GM13976 (cell line): ENCODE results near the gene CAPN2.
A peak's percentile ranks its signal among the peaks of the same experiment; 100 is the strongest.

Source experiments
- DNase-seq: peaks from one replicate; pipeline ENCODE4 v3.0.0; 2012; ENCODE audit warnings: low spot score
- in situ Hi-C: fragments of 300-500 bp; cut with MboI; formaldehyde crosslinking; loops from one replicate; pipeline ENCODE4 v1.12.0; 2022; ENCODE audit warnings: low sequenced_read_pairs, mixed read lengths, inconsistent platforms; ENCODE audit not compliant: unreplicated experiment
- TF ChIP-seq, protein P1 (sequence below): IDR thresholded peaks from 2 replicates; pipeline ENCODE4 v1.5.1; 2012; ENCODE audit warnings: borderline replicate concordance, mild to moderate bottlenecking; ENCODE audit not compliant: insufficient read depth; ENCODE audit errors: extremely low read depth, missing control alignments, control extremely low read depth

Gene CAPN2

DNA sequence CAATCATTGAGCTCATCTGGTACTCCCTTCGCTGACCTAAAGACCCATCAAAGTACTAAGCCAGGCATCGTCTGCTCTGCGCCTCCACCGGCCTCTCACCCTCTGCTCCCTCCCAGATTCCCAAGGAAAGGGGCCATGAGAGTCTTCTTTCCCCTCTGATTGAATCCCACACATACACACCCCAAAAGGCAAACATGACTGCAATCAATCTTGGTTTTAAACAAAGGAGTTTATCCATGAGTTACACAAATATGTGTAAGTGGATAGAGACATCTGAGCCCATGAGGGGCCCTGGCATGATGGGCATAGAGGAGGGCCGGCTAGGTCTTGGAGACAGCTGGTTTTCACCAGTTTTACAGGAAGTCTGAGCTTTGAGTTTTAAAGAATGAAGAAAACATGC lies 50.9 kb downstream of the CAPN2 start:
- TF ChIP-seq, protein P1, sequence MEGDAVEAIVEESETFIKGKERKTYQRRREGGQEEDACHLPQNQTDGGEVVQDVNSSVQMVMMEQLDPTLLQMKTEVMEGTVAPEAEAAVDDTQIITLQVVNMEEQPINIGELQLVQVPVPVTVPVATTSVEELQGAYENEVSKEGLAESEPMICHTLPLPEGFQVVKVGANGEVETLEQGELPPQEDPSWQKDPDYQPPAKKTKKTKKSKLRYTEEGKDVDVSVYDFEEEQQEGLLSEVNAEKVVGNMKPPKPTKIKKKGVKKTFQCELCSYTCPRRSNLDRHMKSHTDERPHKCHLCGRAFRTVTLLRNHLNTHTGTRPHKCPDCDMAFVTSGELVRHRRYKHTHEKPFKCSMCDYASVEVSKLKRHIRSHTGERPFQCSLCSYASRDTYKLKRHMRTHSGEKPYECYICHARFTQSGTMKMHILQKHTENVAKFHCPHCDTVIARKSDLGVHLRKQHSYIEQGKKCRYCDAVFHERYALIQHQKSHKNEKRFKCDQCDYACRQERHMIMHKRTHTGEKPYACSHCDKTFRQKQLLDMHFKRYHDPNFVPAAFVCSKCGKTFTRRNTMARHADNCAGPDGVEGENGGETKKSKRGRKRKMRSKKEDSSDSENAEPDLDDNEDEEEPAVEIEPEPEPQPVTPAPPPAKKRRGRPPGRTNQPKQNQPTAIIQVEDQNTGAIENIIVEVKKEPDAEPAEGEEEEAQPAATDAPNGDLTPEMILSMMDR: no peak
- no peak for DNase-seq

DNA sequence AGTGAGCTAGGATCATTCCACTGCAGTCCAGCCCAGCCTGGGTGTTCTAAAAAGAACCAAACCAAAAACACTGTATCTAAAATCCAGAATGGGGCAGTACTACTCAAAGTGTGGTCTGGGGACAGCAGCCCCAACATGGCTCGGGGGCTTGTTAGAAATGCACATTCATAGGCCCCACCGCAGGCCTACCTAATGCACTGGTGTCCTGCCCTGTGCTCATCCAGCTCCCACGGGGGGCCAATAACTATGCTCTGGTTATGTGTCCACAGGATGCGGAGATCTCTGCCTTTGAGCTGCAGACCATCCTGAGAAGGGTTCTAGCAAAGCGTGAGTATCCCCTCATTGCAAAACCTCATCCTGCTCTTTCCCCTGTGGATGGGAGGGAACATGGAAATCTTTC lies 51.5 kb downstream of the CAPN2 start:
- DNase-seq: no peak
- in situ Hi-C loops: no loop called here
- TF ChIP-seq, protein P1: no peak

More for the DNA sequence above, 50.9 kb downstream of the CAPN2 start:
- in situ Hi-C loops: no loop called here

DNA sequence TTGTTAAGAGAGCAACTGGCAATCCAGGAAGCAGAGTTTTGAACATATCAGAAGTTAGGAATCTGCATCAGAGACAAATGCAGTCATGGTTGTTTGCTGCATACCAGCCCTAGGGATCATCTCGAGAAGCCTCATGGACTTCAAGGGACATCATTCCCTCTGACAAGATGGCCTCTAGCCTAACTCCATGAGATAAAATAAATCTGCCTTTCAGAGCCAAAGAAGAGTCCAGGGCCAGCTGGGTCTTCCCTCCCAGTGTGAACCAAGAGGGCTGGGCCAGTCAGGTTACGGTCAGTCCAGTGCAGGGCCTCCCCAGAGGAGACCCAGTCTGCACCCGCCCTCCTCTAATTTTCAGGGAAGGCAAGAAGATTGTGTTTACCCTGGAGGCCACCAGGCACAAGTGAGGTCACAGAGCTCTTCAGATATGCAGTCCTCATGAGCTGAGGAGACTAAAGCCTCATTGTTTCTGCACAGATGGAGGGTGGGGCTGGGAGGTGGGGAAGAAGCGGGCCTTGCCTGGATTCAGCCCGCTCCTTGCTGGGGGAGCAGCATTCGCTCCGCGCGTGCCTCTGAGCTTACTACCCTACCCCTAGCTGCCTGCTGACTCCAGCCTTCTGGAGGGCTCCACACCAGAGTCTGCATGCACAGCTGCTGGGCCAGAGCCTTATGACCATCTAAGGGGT lies 52.8 kb downstream of the CAPN2 start:
- in situ Hi-C loops: no loop called here
- TF ChIP-seq, protein P1: no peak
- no peak for DNase-seq

DNA sequence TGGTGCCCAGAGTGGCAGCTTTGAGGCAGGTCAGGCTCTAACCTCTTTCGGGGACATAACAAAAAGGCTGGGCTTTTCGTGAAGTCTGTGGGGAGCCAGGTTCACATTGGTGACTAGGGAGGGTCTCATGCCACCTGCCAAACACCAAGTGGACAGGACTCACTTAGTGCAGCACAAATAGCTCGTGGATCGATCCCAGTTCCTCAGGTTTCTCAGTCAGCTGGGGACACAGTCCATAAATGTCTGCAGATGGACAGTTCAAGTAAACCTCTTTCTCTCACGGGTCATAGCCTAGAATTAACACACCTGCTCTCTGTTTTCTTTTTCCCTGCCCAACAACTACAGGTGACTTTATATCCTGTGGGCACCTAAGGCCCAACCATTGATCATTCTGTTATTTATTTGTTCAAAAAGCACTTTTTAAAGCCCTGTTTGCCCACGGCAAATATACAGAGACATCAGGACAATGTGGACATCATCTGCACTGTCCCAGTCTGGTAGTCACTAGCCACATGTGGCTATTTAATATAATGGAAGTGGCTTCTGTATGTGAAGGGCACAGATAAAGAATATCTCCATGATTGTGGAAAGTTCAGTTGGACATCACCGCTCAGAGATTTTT lies 53.5 kb downstream of the CAPN2 start:
- in situ Hi-C loops: no loop called here
- DNase-seq: no peak
- TF ChIP-seq, protein P1: no peak

DNA sequence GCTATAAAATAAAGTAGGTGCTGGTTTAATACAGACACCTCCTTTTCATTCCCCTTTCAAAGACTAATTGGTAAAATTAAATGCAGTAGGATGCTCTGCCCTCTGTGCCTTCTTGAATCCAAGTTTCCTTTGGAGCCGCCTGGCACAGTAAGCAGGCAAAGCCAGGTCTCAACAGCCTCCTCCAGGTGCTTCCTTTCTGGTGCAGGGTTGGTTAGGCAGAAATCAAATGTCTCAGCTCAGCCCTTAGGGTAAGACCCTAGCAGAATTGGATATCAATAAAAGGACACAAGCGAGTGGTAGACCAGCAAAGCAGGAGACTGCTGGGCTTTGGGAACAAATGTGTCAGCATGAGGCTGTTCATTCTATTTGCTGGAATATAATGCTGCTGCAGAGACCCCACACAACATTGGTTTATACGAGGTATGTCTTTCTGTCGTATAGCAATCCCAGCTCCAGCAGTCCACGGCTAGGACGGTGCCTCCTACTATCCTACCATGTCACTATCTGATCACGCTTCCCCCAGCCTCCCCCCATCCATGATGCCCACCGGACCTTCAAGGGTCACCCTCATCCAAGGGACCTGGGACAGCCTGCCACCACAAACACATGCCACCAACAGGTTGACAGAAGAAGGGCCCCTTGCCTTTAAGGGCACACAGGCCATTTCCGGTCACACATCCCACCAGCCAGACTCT lies 58.4 kb downstream of the CAPN2 start:
- TF ChIP-seq, protein P1: no peak
- DNase-seq: no peak
- in situ Hi-C loops: no loop called here

DNA sequence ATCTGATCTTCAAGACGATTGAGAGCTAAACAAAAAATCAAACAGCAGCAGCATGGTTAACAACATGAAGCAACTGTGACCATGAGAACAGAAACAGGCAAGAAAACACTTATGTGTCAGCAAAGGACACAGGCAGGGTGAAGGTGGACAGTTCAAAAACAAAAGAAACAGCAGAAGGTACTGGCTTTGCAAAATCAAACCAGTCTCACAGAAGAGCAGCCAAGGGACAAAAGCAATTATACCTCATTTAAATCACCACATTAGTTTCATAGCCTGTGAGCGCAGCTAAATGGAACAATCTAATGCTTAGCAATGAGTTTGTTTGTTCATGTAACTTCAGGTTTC lies 59.1 kb downstream of the CAPN2 start:
- in situ Hi-C loops: no loop called here
- TF ChIP-seq, protein P1: no peak
- DNase-seq: peak; percentile 37
